Right lung (tissue), 5 donors: Measurements from ENCODE around the gene DPH7. TPM values are rescaled to one million over a fixed set of nuclear protein-coding genes. Genes with fewer than 3 reads are reported as not detected.
"Not testable (repeated sequence)": the region's sequence is repeated elsewhere in the genome, so short reads cannot be mapped to it uniquely, and the experiment has no call there.

Experiments used
- DNase-seq, 2 donors: peaks; one replicate each; pipeline ENCODE4 v3.0.0-alpha.2; 2013
- polyA plus RNA-seq, 5 donors: library from polyadenylated mRNA; unstranded; fragments of 120-200 nt; gene quantifications; one replicate each; pipeline versions ENCODE4 v1.2.1 to v1.2.3, GENCODE V29; 2013; ENCODE audit warnings: inconsistent platforms in 1 of 5, low replicate concordance in 1 of 5; ENCODE audit not compliant: insufficient read length in 5 of 5, insufficient read depth in 1 of 5

The DPH7 gene
- polyA plus RNA-seq, 5 donors = 43.4 to 68.5 (median 56.2) TPM

GRCh38 chr9:137607141-137607857 lies 28.6 kb upstream of the DPH7 start:
- no peak for DNase-seq

GRCh38 chr9:137606734-137607138 lies 28.0 kb upstream of the DPH7 start:
- no peak for DNase-seq

- DNase-seq = no peak
Observed at GRCh38 chr9:137606005-137606621, 27.4 kb upstream of the DPH7 start.

- DNase-seq = peak; percentile 83 to 87
Observed at GRCh38 chr9:137605121-137606004, 26.6 kb upstream of the DPH7 start, which contains the start of gene ARRDC1. Gene ARRDC1 (plus strand): TSS chr9:137605686. CDS start chr9:137605718, 32 bp downstream.

GRCh38 chr9:137604345-137605086 lies 25.8 kb upstream of the DPH7 start:
- DNase-seq = peak in 1 of 2 donors; percentile 42

- DNase-seq = no peak
Observed at GRCh38 chr9:137603879-137604278, 25.2 kb upstream of the DPH7 start.

- DNase-seq = no peak
Observed at GRCh38 chr9:137602661-137603060, 23.9 kb upstream of the DPH7 start.

- DNase-seq = no peak
Observed at GRCh38 chr9:137598943-137599342, 20.2 kb upstream of the DPH7 start.

- not testable (repeated sequence) for DNase-seq
Observed at GRCh38 chr9:137596577-137596976, 17.9 kb upstream of the DPH7 start.

- peak; percentile 61 to 69 for DNase-seq
Observed at GRCh38 chr9:137593176-137593575, 14.5 kb upstream of the DPH7 start.

GRCh38 chr9:137592767-137593166 lies 14.0 kb upstream of the DPH7 start:
- DNase-seq = no peak

GRCh38 chr9:137590469-137591383 lies 12.0 kb upstream of the DPH7 start, which contains the start of gene ZMYND19:
Gene ZMYND19 (minus strand): TSS chr9:137590512. CDS start chr9:137590263, 249 bp downstream.
- DNase-seq = peak; percentile 88 to 89

GRCh38 chr9:137590123-137590468 lies 11.4 kb upstream of the DPH7 start:
- no peak for DNase-seq

GRCh38 chr9:137589441-137590122 lies 10.9 kb upstream of the DPH7 start:
- DNase-seq = no peak

- no peak for DNase-seq
Observed at GRCh38 chr9:137588891-137589290, 10.2 kb upstream of the DPH7 start.

GRCh38 chr9:137588311-137588710 lies 9.6 kb upstream of the DPH7 start:
- no peak for DNase-seq

GRCh38 chr9:137586854-137587253 lies 8.1 kb upstream of the DPH7 start:
- no peak for DNase-seq

GRCh38 chr9:137583957-137584356 lies 5.2 kb upstream of the DPH7 start:
- DNase-seq = no peak

GRCh38 chr9:137583347-137583746 lies 4.6 kb upstream of the DPH7 start:
- DNase-seq = no peak
